SJSA1 (cell line): ENCODE measurements around the gene GLYR1. TPM values are rescaled to one million over a fixed set of nuclear protein-coding genes. Genes with fewer than 3 reads are reported as not detected.

ENCODE experiments used
- DNase-seq, 2 experiments: peaks; one replicate each; pipeline ENCODE4 v3.0.0-alpha.2; 2015 to 2020; ENCODE audit warnings: low spot score in 2 of 2, low read depth in 1 of 2
- H3K27ac ChIP-seq: fragments of 250-450 bp; sonication (Bioruptor Pico); 2 replicates; pipeline ENCODE4 v1.5.1; 2020; ENCODE audit warnings: mild to moderate bottlenecking, moderate library complexity
- H3K27me3 ChIP-seq: fragments of 250-450 bp; sonication (Bioruptor Pico); replicated peaks from 2 replicates; pipeline ENCODE4 v1.5.1; 2020; ENCODE audit warnings: mild to moderate bottlenecking, moderate library complexity
- H3K36me3 ChIP-seq: fragments of 250-450 bp; sonication (Bioruptor Pico); 2 replicates; pipeline ENCODE4 v1.5.1; 2020; ENCODE audit warnings: mild to moderate bottlenecking
- H3K4me1 ChIP-seq: fragments of 250-450 bp; sonication (Bioruptor Pico); replicated peaks from 2 replicates; pipeline ENCODE4 v1.6.1; 2021; ENCODE audit warnings: mild to moderate bottlenecking
- H3K4me3 ChIP-seq: fragments of 250-450 bp; sonication (Bioruptor Pico); 2 replicates; pipeline ENCODE4 v1.5.1; 2020; ENCODE audit warnings: mild to moderate bottlenecking
- H3K9me3 ChIP-seq: fragments of 250-450 bp; sonication (Bioruptor Pico); replicated peaks from 2 replicates; pipeline ENCODE4 v1.5.1; 2020; ENCODE audit warnings: mild to moderate bottlenecking
- total RNA-seq: library from RNA; depleted of rRNA; stranded (reverse); fragments of >200 nt; shearing (Covaris generic); gene quantifications from 2 replicates; pipeline ENCODE4 v1.2.3, GENCODE V29; 2014

GLYR1 gene
- total RNA-seq, 1 experiment from 2014 or later, result 49.0 TPM

DNA sequence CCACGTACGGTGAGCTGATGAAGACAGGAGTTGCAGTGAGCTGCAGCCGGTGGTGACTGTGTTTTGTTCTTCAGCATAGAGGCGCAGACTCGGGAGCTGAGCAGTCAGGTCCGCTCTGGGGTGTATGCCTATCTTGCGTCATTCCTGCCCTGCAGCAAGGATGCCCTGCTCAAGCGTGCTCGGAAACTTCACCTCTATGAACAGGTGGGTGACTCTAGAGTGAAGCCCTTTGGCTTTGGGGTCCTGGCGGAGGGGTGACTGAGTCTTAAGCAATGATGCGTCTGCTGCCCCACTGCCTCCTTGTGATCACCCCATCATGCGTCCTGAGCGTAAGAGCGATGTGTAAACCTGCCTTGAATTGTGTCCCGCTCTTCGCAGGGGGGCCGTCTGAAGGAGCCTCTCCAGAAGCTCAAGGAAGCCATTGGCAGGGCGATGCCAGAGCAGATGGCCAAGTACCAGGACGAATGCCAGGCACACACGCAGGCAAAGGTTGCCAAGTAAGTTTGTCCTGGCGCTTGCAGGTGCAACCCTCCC lies 23.1 kb upstream of the GLYR1 start:
- no peak for DNase-seq
- Histone ChIP-seq H3K27me3 (no peaks in the 10 kb centered on the region), H3K36me3 (peaks cover 70% of the 10 kb centered on the region), H3K4me3 (no peak overlapping the region), H3K9me3 (no peaks in the 10 kb centered on the region), H3K27ac (no peak overlapping the region), H3K4me1 (no peaks in the 10 kb centered on the region)

DNA sequence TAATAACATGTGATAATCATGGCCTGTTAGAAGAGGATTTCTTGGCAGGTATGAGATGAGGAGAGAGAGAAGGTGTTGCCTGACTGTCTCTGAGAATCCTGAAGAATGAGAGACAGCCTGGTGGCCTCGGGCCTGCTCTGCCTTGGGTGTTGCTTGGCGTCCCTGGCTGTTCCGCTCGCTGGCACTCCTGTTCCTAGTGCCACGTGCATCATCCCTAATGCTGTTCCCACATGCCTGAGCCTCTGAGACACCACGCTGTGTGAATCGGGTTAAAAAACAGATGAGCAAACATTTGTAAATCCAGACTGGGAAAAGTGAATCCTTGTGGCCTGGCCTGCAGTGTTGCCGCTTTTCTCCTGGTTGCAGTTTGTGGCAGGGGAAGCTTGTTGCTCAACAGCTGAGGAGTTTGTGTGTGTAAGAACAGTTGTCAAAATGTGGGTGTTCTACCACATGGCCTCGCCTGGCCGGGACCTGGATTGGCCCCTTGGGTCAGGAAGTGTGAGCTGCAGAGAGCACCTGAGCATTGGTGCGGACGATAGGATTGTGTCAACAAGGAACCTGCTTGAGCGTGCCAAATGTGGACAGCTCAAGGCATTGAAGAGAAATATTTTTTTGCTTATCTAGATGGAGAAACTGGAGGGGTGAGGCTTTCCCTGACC lies 22.2 kb upstream of the GLYR1 start:
- H3K27ac ChIP-seq, result no peak overlapping the region
- no peak overlapping the region for H3K4me3 ChIP-seq
- no peak for DNase-seq
- H3K36me3 ChIP-seq, result peaks cover 69% of the 10 kb centered on the region
- H3K9me3 ChIP-seq, result no peaks in the 10 kb centered on the region
- no peaks in the 10 kb centered on the region for H3K27me3 ChIP-seq
- H3K4me1 ChIP-seq, result no peaks in the 10 kb centered on the region

DNA sequence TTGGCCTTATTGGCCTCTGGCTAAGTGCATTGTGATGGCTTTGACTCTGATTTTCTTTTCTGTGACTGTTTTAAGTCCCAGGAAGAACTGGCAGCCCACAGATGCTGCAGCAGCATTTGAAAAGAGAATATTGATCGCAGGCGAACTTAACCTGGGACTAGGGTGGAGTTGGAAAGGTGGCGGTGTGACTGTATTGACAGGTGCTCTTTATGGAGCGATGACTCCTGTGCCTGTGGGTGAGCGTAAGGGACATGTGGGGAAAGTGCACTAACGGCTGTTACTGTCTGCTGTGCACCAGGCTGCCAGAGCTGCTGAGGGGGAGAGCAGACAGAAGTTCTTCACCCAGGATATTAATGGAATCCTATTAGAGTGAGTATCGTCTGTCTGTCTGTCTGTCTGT lies 21.4 kb upstream of the GLYR1 start:
- Histone ChIP-seq H3K4me3 (no peak overlapping the region), H3K36me3 (peaks cover 65% of the 10 kb centered on the region), H3K27me3 (no peaks in the 10 kb centered on the region), H3K27ac (no peak overlapping the region), H3K4me1 (no peaks in the 10 kb centered on the region), H3K9me3 (no peaks in the 10 kb centered on the region)
- no peak for DNase-seq

DNA sequence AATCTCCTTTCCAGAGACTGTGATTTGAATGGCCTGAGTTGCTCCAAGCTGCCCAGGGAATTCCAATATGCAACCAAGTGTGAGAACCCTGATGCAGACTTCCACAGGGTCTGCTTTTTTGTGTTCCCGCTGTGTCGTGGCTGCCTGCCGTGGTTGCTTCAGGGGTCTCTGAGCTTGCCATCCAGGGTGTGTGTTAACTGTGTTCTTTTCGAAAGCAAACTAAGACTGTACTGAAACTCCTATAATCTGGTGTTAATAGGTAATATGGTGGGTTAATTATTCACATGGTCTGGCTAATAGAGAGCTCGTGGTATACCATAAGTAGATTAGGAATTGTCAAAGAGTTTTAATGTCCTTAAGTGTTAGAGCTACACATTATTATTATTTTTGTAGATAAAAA lies 20.9 kb upstream of the GLYR1 start:
- Histone ChIP-seq H3K36me3 (peaks cover 65% of the 10 kb centered on the region), H3K4me3 (no peak overlapping the region), H3K27me3 (no peaks in the 10 kb centered on the region), H3K27ac (no peak overlapping the region), H3K4me1 (no peaks in the 10 kb centered on the region), H3K9me3 (no peaks in the 10 kb centered on the region)
- no peak for DNase-seq

DNA sequence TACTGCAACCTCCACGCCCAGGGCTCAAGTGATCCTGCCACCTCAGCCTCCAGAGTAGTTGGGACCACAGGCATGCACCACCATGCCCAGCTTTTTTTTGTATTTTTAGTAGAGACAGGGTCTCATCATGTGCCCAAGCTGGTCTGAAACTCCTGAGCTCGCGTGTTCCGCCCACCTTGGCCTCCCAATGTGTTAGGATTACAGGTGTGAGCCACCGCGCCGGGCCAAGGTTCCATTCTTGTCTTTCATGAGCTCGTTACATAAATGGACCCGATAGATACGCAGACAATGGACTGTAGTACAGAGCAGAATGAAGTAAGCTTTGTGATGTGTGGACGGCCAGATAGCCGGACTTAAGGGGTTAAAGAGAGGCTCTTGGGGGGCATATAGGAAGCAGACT lies 19.5 kb upstream of the GLYR1 start:
- no peaks in the 10 kb centered on the region for H3K4me1 ChIP-seq
- no peak overlapping the region for H3K27ac ChIP-seq
- H3K4me3 ChIP-seq, result no peak overlapping the region
- H3K9me3 ChIP-seq, result no peaks in the 10 kb centered on the region
- no peaks in the 10 kb centered on the region for H3K27me3 ChIP-seq
- peaks cover 66% of the 10 kb centered on the region for H3K36me3 ChIP-seq
- DNase-seq, result no peak

DNA sequence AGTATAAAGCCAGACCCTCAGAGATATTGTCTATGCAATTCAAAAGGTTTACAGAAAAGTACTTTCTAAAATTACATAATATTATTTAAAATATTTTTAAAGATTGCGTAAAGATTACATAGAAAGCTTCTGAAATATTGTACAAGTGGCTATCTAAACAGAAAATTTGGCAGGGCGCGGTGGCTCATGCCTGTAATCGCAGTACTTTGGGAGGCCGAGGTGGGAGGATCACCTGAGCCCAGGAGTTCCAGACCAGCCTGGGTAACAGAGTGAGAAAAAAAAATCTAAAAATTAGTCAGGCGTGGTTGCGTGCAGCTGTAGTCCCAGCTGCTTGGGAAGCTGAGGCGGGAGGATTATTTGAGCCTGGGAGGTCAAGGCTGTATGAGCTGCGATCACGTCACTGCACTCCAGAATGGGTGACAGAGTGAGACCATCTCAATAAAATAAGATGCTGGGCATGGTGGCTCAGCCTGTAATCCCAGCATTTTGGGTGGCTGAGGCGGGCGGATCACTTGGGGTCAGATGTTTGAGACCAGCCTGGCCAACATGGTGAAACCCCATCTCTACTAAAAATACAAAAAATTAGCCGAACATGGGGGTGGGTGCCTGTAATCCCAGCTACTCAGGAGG lies 18.3 kb upstream of the GLYR1 start:
- Histone ChIP-seq H3K36me3 (peaks cover 68% of the 10 kb centered on the region), H3K4me1 (no peaks in the 10 kb centered on the region), H3K27ac (no peak overlapping the region), H3K9me3 (no peaks in the 10 kb centered on the region), H3K4me3 (no peak overlapping the region), H3K27me3 (no peaks in the 10 kb centered on the region)
- DNase-seq, result no peak

DNA sequence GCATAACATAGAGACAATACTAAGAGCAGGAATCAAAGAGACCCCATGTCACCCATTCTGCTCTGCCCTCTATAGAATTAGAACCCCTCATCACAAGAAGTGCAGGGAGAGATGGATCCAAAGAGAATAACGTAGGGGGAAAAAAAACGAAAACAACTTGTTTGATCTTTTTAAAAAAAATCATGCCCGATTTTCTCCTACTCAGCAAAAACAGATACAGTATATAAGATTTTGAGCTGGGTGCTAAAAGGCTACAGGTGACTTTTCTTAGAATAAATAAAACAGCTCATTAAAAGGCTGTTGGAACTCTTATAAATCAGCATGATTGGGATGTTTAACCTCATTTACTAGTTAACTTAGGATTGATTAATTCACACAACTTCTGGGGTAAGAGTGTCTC lies 17.6 kb upstream of the GLYR1 start:
- H3K36me3 ChIP-seq, result peaks cover 68% of the 10 kb centered on the region
- DNase-seq, result no peak
- H3K4me1 ChIP-seq, result no peaks in the 10 kb centered on the region
- H3K9me3 ChIP-seq, result no peaks in the 10 kb centered on the region
- H3K27me3 ChIP-seq, result no peaks in the 10 kb centered on the region
- H3K4me3 ChIP-seq, result no peak overlapping the region
- no peak overlapping the region for H3K27ac ChIP-seq

DNA sequence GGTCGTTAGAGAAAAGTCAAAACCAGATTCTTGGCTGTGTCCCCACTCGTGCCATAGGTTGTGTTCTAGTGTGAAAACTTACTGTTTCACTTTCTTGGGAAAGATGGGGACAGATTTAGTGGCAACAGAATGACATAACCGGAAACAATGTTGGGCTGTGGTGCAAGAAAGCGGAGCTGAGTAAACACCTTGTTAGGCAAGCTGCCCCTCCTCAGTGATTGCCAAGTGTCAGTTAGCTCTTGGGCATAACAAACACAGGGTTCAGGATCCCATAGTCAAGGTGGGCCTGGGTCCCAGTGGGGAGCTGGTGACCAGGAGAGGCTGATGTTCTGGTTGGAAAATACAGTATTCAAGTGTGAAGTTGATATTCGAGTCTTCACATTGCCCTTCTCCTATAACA lies 15.6 kb upstream of the GLYR1 start:
- Histone ChIP-seq H3K9me3 (no peaks in the 10 kb centered on the region), H3K36me3 (peaks cover 75% of the 10 kb centered on the region), H3K27ac (no peak overlapping the region), H3K4me1 (no peaks in the 10 kb centered on the region), H3K27me3 (no peaks in the 10 kb centered on the region), H3K4me3 (no peak overlapping the region)
- no peak for DNase-seq

DNA sequence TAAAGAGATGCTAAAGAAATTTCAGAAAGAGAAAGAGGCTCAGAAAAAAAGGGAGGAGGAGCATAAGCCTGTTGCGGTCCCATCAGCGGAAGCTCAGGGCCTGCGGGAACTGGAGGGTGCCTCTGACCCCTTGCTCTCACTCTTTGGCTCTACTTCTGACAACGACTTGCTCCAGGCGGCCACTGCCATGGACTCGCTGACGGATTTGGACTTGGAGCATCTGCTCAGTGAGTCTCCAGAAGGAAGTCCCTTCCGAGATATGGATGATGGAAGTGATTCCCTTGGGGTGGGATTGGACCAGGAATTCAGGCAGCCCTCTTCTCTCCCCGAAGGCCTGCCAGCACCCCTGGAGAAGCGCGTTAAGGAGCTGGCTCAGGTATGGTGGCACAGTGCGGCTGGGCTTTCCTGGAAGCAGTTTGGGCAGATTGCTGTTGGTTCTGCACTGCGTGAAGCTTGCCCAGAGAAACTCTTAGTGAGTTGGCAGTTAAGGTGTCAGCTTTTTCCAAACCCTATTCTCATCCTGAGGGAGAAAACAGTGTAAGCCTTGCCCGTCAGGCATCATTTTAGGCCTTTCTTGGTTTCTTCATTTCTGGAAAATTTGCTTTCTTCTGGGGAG lies 13.7 kb upstream of the GLYR1 start:
- H3K36me3 ChIP-seq, result peaks cover 88% of the 10 kb centered on the region
- no peak overlapping the region for H3K27ac ChIP-seq

DNA sequence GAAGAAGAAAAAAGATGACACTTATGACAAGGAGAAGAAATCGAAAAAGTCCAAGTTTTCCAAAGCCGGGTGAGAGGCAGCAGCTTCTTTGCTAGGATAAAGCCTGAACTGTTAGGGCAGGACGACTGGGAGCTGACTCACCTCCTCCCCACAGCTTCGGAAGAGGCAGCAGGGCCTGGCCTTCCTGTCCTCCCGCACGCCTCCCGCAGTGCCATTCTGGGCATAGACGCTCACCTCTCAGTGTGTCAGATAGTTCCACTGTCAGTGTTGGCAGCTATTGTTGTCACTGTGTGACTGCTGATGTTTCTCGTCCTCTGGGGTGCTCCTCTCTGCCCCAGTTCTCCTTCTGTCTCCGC lies 12.8 kb upstream of the GLYR1 start:
- no peak for DNase-seq
- Histone ChIP-seq H3K4me3 (no peak overlapping the region), H3K4me1 (no peaks in the 10 kb centered on the region), H3K36me3 (peaks cover 92% of the 10 kb centered on the region), H3K9me3 (no peaks in the 10 kb centered on the region), H3K27me3 (no peaks in the 10 kb centered on the region), H3K27ac (no peak overlapping the region)

More for the DNA sequence above, 13.7 kb upstream of the GLYR1 start:
- H3K4me1 ChIP-seq, result no peaks in the 10 kb centered on the region
- H3K27me3 ChIP-seq, result no peaks in the 10 kb centered on the region
- no peak for DNase-seq
- no peak overlapping the region for H3K4me3 ChIP-seq
- no peaks in the 10 kb centered on the region for H3K9me3 ChIP-seq

DNA sequence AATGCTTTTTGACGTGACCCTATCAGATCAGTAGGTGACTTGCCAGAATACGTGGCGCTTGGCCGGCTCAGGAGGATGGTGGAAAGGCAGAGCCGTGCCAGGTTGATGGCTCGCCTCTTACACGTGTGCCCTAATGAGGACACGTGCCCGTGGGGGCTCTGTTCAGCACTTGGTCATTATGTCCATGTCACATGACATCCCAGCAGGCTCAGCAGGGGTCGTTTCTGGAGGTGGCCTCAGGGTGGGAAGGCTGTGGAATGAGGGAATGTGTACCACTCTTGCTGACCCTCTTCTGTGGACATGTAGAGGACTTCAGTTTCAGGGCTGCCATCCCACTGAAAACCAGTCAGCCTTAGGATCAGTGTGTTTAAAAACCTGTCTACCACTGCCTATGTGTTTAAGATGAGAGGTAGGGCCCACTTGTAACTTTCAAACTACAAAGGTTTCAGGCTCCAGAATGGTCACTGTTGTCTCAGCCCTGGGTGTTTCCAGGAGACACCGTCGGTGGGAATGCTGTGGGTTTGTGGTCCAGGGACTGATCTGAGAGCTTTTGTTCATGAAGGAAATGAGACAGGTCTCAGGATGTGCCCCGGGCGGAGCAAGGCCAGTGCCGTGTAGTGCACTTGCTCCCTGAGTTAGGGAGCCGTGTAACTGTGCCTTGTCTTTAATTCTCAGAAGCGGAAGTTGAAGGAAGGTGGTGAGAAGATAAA lies 12.3 kb upstream of the GLYR1 start:
- H3K27me3 ChIP-seq, result no peaks in the 10 kb centered on the region
- no peak overlapping the region for H3K4me3 ChIP-seq
- H3K4me1 ChIP-seq, result no peaks in the 10 kb centered on the region
- peaks cover 91% of the 10 kb centered on the region for H3K36me3 ChIP-seq
- no peaks in the 10 kb centered on the region for H3K9me3 ChIP-seq
- no peak overlapping the region for H3K27ac ChIP-seq
- no peak for DNase-seq

DNA sequence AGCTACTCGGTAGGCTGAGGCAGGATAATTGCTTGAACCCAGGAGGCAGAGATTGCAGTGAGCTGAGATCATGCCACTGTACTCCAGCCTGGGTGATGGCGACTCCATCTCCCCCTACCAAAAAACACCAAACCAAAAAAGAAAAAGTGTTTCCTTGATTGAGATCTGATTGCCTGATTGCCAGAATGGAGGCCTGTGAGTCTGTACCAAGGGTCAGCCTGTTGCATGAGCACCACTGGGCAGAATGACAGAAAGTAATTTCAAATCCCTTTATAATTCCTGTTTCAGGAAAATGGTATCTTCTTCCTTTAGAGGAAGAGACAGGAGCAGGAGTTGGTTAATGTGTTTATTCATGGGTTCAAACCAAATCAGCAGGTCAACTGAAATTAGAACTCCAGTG lies 8.7 kb upstream of the GLYR1 start:
- Histone ChIP-seq H3K27ac (no peak overlapping the region), H3K4me1 (peaks cover 8% of the 10 kb centered on the region), H3K27me3 (no peaks in the 10 kb centered on the region), H3K9me3 (no peaks in the 10 kb centered on the region), H3K4me3 (no peak overlapping the region), H3K36me3 (peaks cover 76% of the 10 kb centered on the region)
- DNase-seq, result no peak

DNA sequence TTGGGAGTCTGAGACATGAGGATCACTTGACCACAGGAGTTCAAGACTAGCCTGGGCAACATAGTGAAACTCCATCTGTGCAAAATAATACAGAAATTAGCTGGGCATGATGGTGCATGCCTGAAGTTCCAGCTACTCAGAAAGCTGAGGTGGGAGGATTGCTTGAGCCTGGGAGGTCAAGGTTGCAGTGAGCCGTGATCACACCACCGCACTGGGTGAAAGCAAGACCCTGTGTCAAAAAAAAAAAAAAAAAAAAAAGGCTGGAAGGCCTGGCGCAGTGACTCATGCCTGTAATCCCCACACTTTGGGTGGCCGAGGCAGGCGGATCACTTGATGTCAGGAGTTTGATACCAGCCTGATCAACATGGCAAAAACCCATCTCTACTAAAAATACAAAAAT lies 8.3 kb upstream of the GLYR1 start:
- H3K36me3 ChIP-seq, result peaks cover 74% of the 10 kb centered on the region
- no peak overlapping the region for H3K4me3 ChIP-seq
- DNase-seq, result no peak
- no peaks in the 10 kb centered on the region for H3K27me3 ChIP-seq
- H3K4me1 ChIP-seq, result peaks cover 8% of the 10 kb centered on the region
- no peaks in the 10 kb centered on the region for H3K9me3 ChIP-seq
- no peak overlapping the region; the same call in 1 of the 2 replicates for H3K27ac ChIP-seq
